Aorta (tissue), 5 donors: ENCODE measurements around the gene FAM120A. TPM values are rescaled to one million over a fixed set of nuclear protein-coding genes. Genes with fewer than 3 reads are reported as not detected.

ENCODE experiments used
- ATAC-seq: fragments of 200-7000 bp; cut with Tn5 transposase; one replicate; pipeline ENCODE4 v1.9.1; 2022; ENCODE audit warnings: moderate library complexity; ENCODE audit not compliant: low FRiP score
- DNase-seq, 2 donors: peaks; one replicate each; pipeline ENCODE4 v3.0.0-alpha.2; 2020
- H3K27ac ChIP-seq, 2 donors: one replicate each; pipeline ENCODE4 v1.5.1; 2013; ENCODE audit warnings: low read length in 2 of 2, mild to moderate bottlenecking in 2 of 2, moderate library complexity in 2 of 2, control low read depth in 1 of 2, inconsistent platforms in 1 of 2, low read depth in 1 of 2
- H3K27me3 ChIP-seq, 2 donors: one replicate each; pipeline ENCODE4 v1.6.1; 2013; ENCODE audit warnings: control low read depth in 1 of 2, low read length in 1 of 2, mild to moderate bottlenecking in 1 of 2, moderate library complexity in 1 of 2; ENCODE audit not compliant: insufficient read depth in 2 of 2, control insufficient read depth in 1 of 2
- H3K36me3 ChIP-seq, 2 donors: one replicate each; pipeline ENCODE4 v1.6.1; 2013; ENCODE audit warnings: control low read depth in 1 of 2, low read length in 1 of 2, mild to moderate bottlenecking in 1 of 2; ENCODE audit not compliant: insufficient read depth in 2 of 2, control insufficient read depth in 1 of 2
- H3K4me1 ChIP-seq, 2 donors: one replicate each; pipeline ENCODE4 v1.6.1; 2013; ENCODE audit warnings: low read length in 2 of 2, control low read depth in 1 of 2, mild to moderate bottlenecking in 1 of 2, moderate library complexity in 1 of 2; ENCODE audit not compliant: insufficient read depth in 2 of 2, control insufficient read depth in 1 of 2
- H3K4me3 ChIP-seq, 2 donors: one replicate each; pipeline ENCODE4 v1.5.1; 2013; ENCODE audit warnings: low read length in 2 of 2, control low read depth in 1 of 2, mild to moderate bottlenecking in 1 of 2
- H3K9me3 ChIP-seq: one replicate; pipeline ENCODE4 v1.6.1; 2013; ENCODE audit warnings: mild to moderate bottlenecking, low read length; ENCODE audit not compliant: control insufficient read depth
- WGBS, 2 donors: extraction: QIAGEN DNeasy Blood & Tissue Kit; methylation state at CpG; one replicate each; pipeline ENCODE4 v1.1.7; 2013; 5-methylcytosine and 5-hydroxymethylcytosine counted together
- intact Hi-C, 2 donors: fragments of 100-400 bp; cut with DNase I; formaldehyde crosslinking; loops; one replicate each; pipeline versions ENCODE4 v1.14.2 to v1.15.0; 2022
- polyA plus RNA-seq, 2 donors: library from polyadenylated mRNA; stranded (reverse); fragments of 200-250 nt; gene quantifications; one replicate each; pipeline ENCODE4 v1.2.3, GENCODE V29; 2013
- total RNA-seq, 2 donors: library from RNA; stranded (reverse); fragmentation: NEBNext Ultra II Directional; extraction: Animal tissue kit (Norgen Biotek cat#: 25700); gene quantifications; one replicate each; pipeline ENCODE4 v1.2.1, GENCODE V29; 2021
- donor health status: healthy with polysubstance abuse.
- donor health status: Bipolar disorder and iron deficiency.
- donor health status: DM: no; HTN: no; CAD: no.
- donor health status: DM: no; HTN: no; CAD: no.
- donor health status: DM: yes; HTN: yes; CAD: no.

The FAM120A gene
- total and polyA plus RNA-seq, 4 donors, result 30.7 to 88.6 (median 61.3) TPM

DNA sequence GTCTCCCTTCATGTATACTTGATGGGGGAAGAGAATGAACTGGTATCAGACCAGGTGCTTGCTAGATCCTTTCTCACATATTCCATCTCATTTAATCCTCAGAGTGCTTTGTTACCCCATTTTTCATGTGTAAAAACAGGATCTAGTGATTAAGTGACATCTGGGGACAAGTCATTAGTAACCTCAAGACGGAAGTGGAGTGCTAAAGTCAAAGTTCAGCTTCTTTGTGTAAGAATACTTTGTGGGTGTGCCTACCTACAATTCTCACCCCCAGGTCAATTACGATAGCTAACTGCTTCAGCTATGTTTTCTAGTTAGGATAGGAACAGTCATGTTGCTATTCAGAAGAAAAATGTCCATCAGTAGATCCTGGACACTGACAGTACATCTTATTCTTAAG is 5.0 kb downstream of the FAM120A start:
- Histone ChIP-seq H3K4me1 (peaks cover 6 to 12% of the 10 kb centered on the region in 2 donors), H3K36me3 (peaks cover 0 to 3% of the 10 kb centered on the region in 2 donors), H3K27ac (no peak overlapping the region), H3K4me3 (no peak overlapping the region), H3K9me3 (no peaks in the 10 kb centered on the region), H3K27me3 (no peaks in the 10 kb centered on the region)
- intact Hi-C loops, result loop anchor here in 1 of 2 donors (10.0 kb wide), 1 partner anchor 322 kb away; the partner anchor contains the start of gene NINJ1
- DNase-seq (no peak), ATAC-seq (no peak)
- 76 to 85% methylated on average over 2 of the region's 2 CpGs for WGBS, 2 donors

DNA sequence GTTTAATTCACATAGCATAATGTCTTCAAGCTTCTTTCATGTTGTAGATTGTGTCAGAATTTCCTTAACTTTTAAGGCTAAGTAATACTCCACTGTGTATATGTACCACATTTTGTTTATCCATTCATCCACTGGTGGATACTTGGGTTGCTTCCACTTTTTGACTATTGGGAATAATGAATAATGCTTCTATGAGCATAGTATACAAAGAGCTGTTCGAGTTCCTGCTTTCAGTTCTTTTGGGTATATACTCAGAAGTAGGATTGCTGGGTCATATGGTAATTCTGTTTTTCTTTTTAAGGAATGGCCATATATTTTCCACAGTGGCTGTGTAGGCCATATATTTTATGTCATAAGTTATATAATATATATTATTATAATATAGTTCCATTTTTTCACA is 5.5 kb downstream of the FAM120A start:
- H3K27me3 ChIP-seq, result no peaks in the 10 kb centered on the region
- no peak overlapping the region for H3K4me3 ChIP-seq
- H3K27ac ChIP-seq, result no peak overlapping the region
- H3K9me3 ChIP-seq, result no peaks in the 10 kb centered on the region
- 68 to 78% methylated on average over 1 of the region's 1 CpG for WGBS, 2 donors
- intact Hi-C loops, result loop anchor here in 1 of 2 donors (10.0 kb wide), 1 partner anchor 322 kb away; the partner anchor contains the start of gene NINJ1
- peaks cover 0 to 3% of the 10 kb centered on the region in 2 donors for H3K36me3 ChIP-seq
- H3K4me1 ChIP-seq, result peaks cover 6 to 12% of the 10 kb centered on the region in 2 donors
- no peak for ATAC-seq
- no peak for DNase-seq

DNA sequence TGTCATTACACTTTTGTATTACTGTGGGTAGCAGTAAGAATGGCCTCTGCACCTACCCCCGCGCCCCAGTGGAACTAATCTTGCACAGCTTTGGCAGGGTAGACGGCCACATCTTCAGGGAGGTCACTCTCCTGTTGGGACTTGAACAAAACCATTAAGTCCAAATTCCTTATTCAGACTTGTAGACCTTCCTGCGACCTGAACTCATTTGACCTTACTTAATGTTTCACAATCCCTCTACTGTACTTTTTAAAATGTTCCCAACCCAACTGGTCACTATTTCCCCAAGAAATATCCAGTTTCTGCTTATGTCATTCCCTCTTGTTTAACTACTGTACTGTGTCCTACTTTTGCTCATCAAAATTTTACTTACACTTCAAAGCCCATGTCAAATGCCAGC is 7.2 kb downstream of the FAM120A start:
- H3K4me3 ChIP-seq, result no peak overlapping the region
- peaks cover 6 to 12% of the 10 kb centered on the region in 2 donors for H3K4me1 ChIP-seq
- WGBS, 2 donors, result 92 to 94% methylated on average over 4 of the region's 4 CpGs
- no peak for DNase-seq
- no peaks in the 10 kb centered on the region for H3K9me3 ChIP-seq
- no peak for ATAC-seq
- H3K27me3 ChIP-seq, result no peaks in the 10 kb centered on the region
- H3K36me3 ChIP-seq, result peaks cover 0 to 3% of the 10 kb centered on the region in 2 donors
- H3K27ac ChIP-seq, result no peak overlapping the region
- intact Hi-C loops, result loop anchor here in 1 of 2 donors (10.0 kb wide), 1 partner anchor 324 kb away; the partner anchor contains the start of gene NINJ1

DNA sequence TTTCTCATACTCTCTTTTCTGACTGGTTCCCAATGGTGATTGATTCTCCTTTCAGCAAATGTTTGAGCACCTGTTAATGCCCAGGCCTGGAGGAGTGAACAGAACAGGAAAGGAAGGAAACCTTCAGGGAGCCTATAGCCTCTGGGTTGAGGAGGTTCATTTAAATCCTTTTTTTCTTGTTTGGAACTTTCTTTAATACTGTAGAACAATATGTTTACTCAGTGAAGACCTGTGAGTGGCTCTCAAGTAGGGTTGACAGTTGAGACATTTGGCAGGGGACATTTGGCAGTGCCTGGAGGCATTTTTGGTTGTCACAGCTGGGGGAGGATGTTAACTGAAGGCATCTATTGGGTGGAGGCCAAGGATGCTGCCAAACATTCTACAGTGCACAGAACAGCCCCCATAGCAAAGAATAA is 8.0 kb downstream of the FAM120A start:
- Histone ChIP-seq H3K9me3 (no peaks in the 10 kb centered on the region), H3K27ac (no peak overlapping the region), H3K4me1 (peaks cover 6 to 12% of the 10 kb centered on the region in 2 donors), H3K36me3 (peaks cover 0 to 3% of the 10 kb centered on the region in 2 donors), H3K4me3 (no peak overlapping the region), H3K27me3 (no peaks in the 10 kb centered on the region)
- DNase-seq, result no peak
- no peak for ATAC-seq
- intact Hi-C loops, result loop anchor here in 1 of 2 donors (10.0 kb wide), 1 partner anchor 325 kb away; the partner anchor contains the start of gene NINJ1

DNA sequence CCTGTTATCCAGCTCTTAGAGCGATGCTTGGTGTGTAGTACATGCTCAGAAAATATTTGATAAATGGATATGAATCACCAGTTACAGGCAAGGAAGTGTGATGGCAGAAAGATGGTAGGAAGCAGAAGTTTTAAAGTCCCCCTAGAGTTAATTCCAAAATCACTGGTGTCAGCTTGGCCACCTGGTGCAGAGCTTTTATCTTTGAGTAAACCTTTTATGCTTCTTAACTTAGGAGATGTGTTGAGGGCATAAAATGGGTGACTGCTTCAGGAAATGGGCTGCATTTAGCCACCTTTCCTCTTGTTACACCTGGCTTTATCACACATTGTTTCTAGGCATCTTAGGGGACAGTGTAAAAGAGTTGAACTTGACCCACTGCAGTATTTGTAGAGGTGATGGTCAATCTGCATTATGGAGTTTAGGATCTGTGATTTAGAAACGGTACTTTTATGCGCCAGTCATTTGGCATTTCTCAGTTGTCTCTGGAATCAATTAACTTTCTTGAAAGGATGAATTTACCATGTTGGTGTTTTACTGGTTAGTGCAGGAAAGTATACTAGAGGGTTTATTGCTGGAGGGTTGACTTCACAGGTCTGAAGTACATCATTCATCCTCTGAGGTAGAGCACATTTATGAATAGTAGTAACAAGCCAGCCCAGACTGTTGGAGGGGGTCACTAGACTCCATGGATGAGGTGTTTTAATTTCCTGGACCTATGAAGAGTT is 9.4 kb downstream of the FAM120A start:
- H3K4me3 ChIP-seq, result no peak overlapping the region
- H3K9me3 ChIP-seq, result no peaks in the 10 kb centered on the region
- H3K27me3 ChIP-seq, result no peaks in the 10 kb centered on the region
- no peak for ATAC-seq
- H3K27ac ChIP-seq, result no peak overlapping the region
- H3K4me1 ChIP-seq, result peaks cover 6 to 12% of the 10 kb centered on the region in 2 donors
- DNase-seq, result no peak
- peaks cover 0 to 3% of the 10 kb centered on the region in 2 donors for H3K36me3 ChIP-seq
- WGBS, 2 donors, result 90% methylated on average over 3 of the region's 3 CpGs
- intact Hi-C loops, result no loop called here

DNA sequence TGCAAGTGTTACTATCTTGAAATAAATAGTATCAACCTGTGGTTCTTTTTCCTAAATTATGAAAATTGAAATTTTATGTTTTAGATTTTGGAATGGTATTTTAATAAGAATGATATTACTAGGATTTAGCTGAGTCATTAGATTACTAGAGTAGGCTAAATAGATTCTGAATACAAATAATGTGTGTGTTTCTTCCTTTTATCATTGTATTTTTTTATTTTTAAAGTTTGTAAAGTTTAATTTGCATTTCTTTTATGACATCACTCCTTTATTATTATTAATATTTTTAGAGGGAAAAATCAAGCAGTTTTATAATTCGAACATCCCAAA is 9.9 kb downstream of the FAM120A start:
- Histone ChIP-seq H3K4me1 (peaks cover 6 to 12% of the 10 kb centered on the region in 2 donors), H3K27me3 (no peaks in the 10 kb centered on the region), H3K4me3 (no peak overlapping the region), H3K36me3 (peaks cover 0 to 3% of the 10 kb centered on the region in 2 donors), H3K9me3 (no peaks in the 10 kb centered on the region), H3K27ac (no peak overlapping the region)
- ATAC-seq (no peak), DNase-seq (no peak)
- WGBS, 2 donors, result 95% methylated on average over 1 of the region's 1 CpG
- intact Hi-C loops, result no loop called here

DNA sequence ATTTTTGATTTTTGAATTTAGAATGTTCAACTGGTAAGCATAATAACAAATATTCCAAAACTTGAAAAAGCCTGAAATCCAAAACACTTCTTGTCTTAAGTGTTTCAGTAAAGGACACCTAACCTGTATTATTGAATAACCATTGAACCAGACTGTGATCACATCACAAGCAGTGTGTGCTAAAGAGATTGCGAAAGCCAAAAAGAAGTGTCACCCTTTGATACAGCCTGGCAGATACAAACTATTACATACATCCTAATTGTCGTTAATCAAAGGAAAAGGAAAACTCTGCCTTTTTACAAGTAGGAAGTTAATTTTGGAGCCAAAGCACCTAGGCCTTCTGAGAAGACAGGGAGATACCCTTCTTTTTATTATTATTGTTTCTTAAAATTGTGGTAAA is 10.3 kb downstream of the FAM120A start:
- ATAC-seq (no peak), DNase-seq (no peak)
- Histone ChIP-seq H3K4me1 (peaks cover 6 to 12% of the 10 kb centered on the region in 2 donors), H3K27ac (no peak overlapping the region), H3K36me3 (peaks cover 0 to 3% of the 10 kb centered on the region in 2 donors), H3K27me3 (no peaks in the 10 kb centered on the region), H3K4me3 (no peak overlapping the region), H3K9me3 (no peaks in the 10 kb centered on the region)
- 90 to 94% methylated on average over 2 of the region's 2 CpGs for WGBS, 2 donors
- intact Hi-C loops, result no loop called here

DNA sequence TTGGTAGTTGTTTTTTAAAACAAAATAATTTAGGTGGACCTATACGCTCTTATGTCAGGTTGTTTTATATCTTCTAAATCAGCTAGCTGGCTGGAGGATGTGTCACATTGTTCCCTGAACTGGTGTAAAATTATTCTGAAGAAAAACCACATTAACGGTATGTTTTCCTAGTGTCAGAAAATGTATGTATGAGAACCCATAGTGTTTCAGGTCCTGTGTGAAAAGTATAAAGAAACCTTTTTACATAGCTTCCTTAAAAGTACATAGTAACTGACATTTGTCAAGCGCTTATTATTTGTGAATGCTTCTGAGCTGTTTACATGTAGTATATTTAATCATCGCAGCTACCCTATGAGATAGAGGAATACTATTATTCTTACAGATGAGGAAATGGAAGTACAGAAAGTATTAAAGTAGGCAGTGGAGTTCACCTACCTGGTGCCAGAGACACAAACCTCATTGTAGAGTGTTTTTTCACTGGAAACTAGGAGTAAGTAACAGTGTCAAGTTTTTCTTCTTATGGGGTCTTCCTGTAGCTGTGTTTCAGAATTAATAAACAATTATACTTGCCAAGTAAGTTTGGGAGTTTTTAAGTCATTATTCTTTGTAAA is 12.3 kb downstream of the FAM120A start:
- intact Hi-C loops, result no loop called here
- peaks cover 4 to 7% of the 10 kb centered on the region in 2 donors for H3K4me1 ChIP-seq
- H3K9me3 ChIP-seq, result no peaks in the 10 kb centered on the region
- H3K27me3 ChIP-seq, result no peaks in the 10 kb centered on the region
- H3K27ac ChIP-seq, result no peak overlapping the region
- H3K4me3 ChIP-seq, result no peak overlapping the region
- no peak for ATAC-seq
- WGBS, 2 donors, result 78 to 85% methylated on average over 4 of the region's 4 CpGs
- DNase-seq, result no peak
- H3K36me3 ChIP-seq, result no peaks in the 10 kb centered on the region

DNA sequence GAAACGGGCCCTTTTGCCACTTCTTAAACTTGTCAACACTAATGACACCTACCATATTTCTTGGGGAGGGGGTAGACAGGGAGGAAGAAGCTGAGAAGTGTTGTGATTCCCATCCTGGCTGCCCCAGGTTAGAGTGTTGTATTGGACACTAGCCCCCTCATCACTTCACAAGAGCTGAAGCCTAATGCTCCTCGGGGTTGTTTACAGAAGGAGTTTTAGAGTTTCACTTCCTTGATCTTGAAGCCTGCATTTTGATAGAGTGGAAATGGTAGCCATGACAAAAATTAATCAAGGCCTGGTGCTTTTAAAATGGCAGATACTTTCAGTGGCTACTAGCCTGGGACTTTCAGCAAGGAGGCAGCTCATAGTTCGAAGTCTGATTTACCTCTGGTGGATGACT is 12.9 kb downstream of the FAM120A start:
- DNase-seq (no peak), ATAC-seq (no peak)
- intact Hi-C loops, result no loop called here
- no peak overlapping the region for H3K27ac ChIP-seq
- 72 to 77% methylated on average over 3 of the region's 3 CpGs for WGBS, 2 donors
- no peaks in the 10 kb centered on the region for H3K27me3 ChIP-seq
- H3K36me3 ChIP-seq, result no peaks in the 10 kb centered on the region
- H3K9me3 ChIP-seq, result no peaks in the 10 kb centered on the region
- peaks cover 2 to 9% of the 10 kb centered on the region in 2 donors for H3K4me1 ChIP-seq
- no peak overlapping the region for H3K4me3 ChIP-seq
